Suprapubic skin (tissue), 4 donors: ENCODE data around the gene FAM234A.

Experiments used
- EP300 ChIP-seq: sonication (generic); formaldehyde crosslinking; IDR thresholded peaks from one replicate; pipeline ENCODE4 v1.6.1; 2017; ENCODE audit warnings: antibody characterized with exemption
- POLR2A ChIP-seq, 2 donors: fragments of 450-650 bp; IDR thresholded peaks; one replicate each; pipeline ENCODE4 v1.6.1; 2017; ENCODE audit warnings: antibody characterized with exemption in 2 of 2, mild to moderate bottlenecking in 2 of 2, moderate library complexity in 2 of 2
- POLR2AphosphoS5 ChIP-seq, 3 donors: sonication (generic); formaldehyde crosslinking; IDR thresholded peaks; one replicate each; pipeline ENCODE4 v1.6.1; 2017; ENCODE audit warnings: antibody characterized with exemption in 3 of 3
- TF ChIP-seq, protein P1 (sequence below), 2 donors: fragments of 200-600 bp in 1 of 2; fragments of 450-650 bp in 1 of 2; sonication (generic) in 1 of 2; IDR thresholded peaks; one replicate each; pipeline ENCODE4 v1.5.1; 2016 to 2019; ENCODE audit warnings: antibody characterized with exemption in 2 of 2, mild to moderate bottlenecking in 1 of 2, moderate library complexity in 1 of 2

DNA sequence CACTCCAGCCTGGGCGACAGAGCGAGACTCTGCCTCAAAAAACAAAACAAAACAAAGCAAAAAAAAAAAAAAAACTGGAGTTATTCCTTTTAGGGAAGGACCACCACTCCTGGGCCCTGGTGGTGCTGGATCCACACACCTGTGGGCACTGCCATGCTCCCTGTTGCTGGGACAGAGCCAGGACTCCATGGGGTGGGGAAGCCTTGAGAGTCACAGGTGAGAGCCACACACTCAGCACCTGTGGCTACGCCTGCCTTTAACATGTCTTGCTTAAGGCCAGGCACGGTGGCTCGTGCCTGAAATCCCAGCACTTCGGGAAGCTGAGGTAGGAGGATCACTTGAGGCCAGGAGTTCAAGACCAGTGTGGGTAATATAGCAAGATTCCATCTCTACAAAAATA is 66.6 kb downstream of the FAM234A start:
- TF ChIP-seq POLR2A (IDR thresholded peaks at IDR 0.05) (no peak), EP300 (no peak), POLR2AphosphoS5 (IDR thresholded peaks at IDR 0.05) (no peak)
- TF ChIP-seq, protein P1, sequence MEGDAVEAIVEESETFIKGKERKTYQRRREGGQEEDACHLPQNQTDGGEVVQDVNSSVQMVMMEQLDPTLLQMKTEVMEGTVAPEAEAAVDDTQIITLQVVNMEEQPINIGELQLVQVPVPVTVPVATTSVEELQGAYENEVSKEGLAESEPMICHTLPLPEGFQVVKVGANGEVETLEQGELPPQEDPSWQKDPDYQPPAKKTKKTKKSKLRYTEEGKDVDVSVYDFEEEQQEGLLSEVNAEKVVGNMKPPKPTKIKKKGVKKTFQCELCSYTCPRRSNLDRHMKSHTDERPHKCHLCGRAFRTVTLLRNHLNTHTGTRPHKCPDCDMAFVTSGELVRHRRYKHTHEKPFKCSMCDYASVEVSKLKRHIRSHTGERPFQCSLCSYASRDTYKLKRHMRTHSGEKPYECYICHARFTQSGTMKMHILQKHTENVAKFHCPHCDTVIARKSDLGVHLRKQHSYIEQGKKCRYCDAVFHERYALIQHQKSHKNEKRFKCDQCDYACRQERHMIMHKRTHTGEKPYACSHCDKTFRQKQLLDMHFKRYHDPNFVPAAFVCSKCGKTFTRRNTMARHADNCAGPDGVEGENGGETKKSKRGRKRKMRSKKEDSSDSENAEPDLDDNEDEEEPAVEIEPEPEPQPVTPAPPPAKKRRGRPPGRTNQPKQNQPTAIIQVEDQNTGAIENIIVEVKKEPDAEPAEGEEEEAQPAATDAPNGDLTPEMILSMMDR (IDR thresholded peaks at IDR 0.05) = no peak
